ENCODE data around the gene DPYSL5. TPM values are rescaled to one million over a fixed set of nuclear protein-coding genes. Genes with fewer than 3 reads are reported as not detected.

Gene DPYSL5
- total RNA-seq, 1 donor from 2014 or later, result 2.8 TPM

GRCh38 chr2:26988058-26988860 is 140.3 kb downstream of the DPYSL5 start:
- no peak for TF ChIP-seq CTCF (IDR thresholded peaks at IDR 0.05; ENCODE audit: unreplicated experiment)
- no peaks in the 10 kb centered on the region for H3K4me1 Mint-ChIP-seq
- no peaks in the 10 kb centered on the region for H3K9me3 Mint-ChIP-seq
- no peak overlapping the region for H3K4me3 Mint-ChIP-seq
- H3K36me3 Mint-ChIP-seq, result no peaks in the 10 kb centered on the region
- H3K27ac Mint-ChIP-seq, result no peak overlapping the region
- H3K27me3 Mint-ChIP-seq (ENCODE audit: low read depth), result no peaks in the 10 kb centered on the region
- no peak for DNase-seq (ENCODE audit: low spot score in 2 of 2, unreplicated experiment in 2 of 2)

- Mint-ChIP-seq H3K27me3 (ENCODE audit: low read depth) (no peaks in the 10 kb centered on the region), H3K27ac (no peak overlapping the region), H3K4me3 (no peak overlapping the region), H3K9me3 (no peaks in the 10 kb centered on the region), H3K4me1 (no peaks in the 10 kb centered on the region), H3K36me3 (no peaks in the 10 kb centered on the region)
- no peak for DNase-seq (ENCODE audit: low spot score in 2 of 2, unreplicated experiment in 2 of 2)
- TF ChIP-seq CTCF (IDR thresholded peaks at IDR 0.05; ENCODE audit: unreplicated experiment), result no peak
Measured at GRCh38 chr2:26989156-26989555, 141.2 kb downstream of the DPYSL5 start.

- Mint-ChIP-seq H3K9me3 (no peaks in the 10 kb centered on the region), H3K27ac (no peak overlapping the region), H3K4me3 (no peak overlapping the region), H3K27me3 (ENCODE audit: low read depth) (no peaks in the 10 kb centered on the region), H3K4me1 (no peaks in the 10 kb centered on the region), H3K36me3 (no peaks in the 10 kb centered on the region)
- TF ChIP-seq CTCF (IDR thresholded peaks at IDR 0.05; ENCODE audit: unreplicated experiment), result no peak
- DNase-seq (ENCODE audit: low spot score in 2 of 2, unreplicated experiment in 2 of 2), result no peak
Measured at GRCh38 chr2:26991717-26992116, 143.8 kb downstream of the DPYSL5 start.

GRCh38 chr2:26993768-26994167 is 145.8 kb downstream of the DPYSL5 start:
- H3K9me3 Mint-ChIP-seq, result no peaks in the 10 kb centered on the region
- no peak for DNase-seq (ENCODE audit: low spot score in 2 of 2, unreplicated experiment in 2 of 2)
- H3K4me3 Mint-ChIP-seq, result no peak overlapping the region
- H3K27ac Mint-ChIP-seq, result no peak overlapping the region
- no peak for TF ChIP-seq CTCF (IDR thresholded peaks at IDR 0.05; ENCODE audit: unreplicated experiment)
- no peaks in the 10 kb centered on the region for H3K4me1 Mint-ChIP-seq
- no peaks in the 10 kb centered on the region for H3K27me3 Mint-ChIP-seq (ENCODE audit: low read depth)
- H3K36me3 Mint-ChIP-seq, result no peaks in the 10 kb centered on the region

GRCh38 chr2:26994983-26995382 is 147.1 kb downstream of the DPYSL5 start:
- no peaks in the 10 kb centered on the region for H3K36me3 Mint-ChIP-seq
- no peaks in the 10 kb centered on the region for H3K9me3 Mint-ChIP-seq
- H3K27me3 Mint-ChIP-seq (ENCODE audit: low read depth), result no peaks in the 10 kb centered on the region
- no peak overlapping the region for H3K4me3 Mint-ChIP-seq
- H3K27ac Mint-ChIP-seq, result no peak overlapping the region
- TF ChIP-seq CTCF (IDR thresholded peaks at IDR 0.05; ENCODE audit: unreplicated experiment), result no peak
- H3K4me1 Mint-ChIP-seq, result no peaks in the 10 kb centered on the region
- no peak for DNase-seq (ENCODE audit: low spot score in 2 of 2, unreplicated experiment in 2 of 2)
